C4-2B (cell line): Measurements from ENCODE around the gene SYNDIG1.

Experiments
- ZFX ChIP-seq: fragments of 450-650 bp; IDR thresholded peaks from 2 replicates; pipeline ENCODE4 v1.6.1; 2017
- TF ChIP-seq, protein P1 (sequence below): fragments of 450-650 bp; conservative IDR thresholded peaks from 2 replicates; pipeline ENCODE4 v1.5.1; 2017; ENCODE audit warnings: mild to moderate bottlenecking

DNA sequence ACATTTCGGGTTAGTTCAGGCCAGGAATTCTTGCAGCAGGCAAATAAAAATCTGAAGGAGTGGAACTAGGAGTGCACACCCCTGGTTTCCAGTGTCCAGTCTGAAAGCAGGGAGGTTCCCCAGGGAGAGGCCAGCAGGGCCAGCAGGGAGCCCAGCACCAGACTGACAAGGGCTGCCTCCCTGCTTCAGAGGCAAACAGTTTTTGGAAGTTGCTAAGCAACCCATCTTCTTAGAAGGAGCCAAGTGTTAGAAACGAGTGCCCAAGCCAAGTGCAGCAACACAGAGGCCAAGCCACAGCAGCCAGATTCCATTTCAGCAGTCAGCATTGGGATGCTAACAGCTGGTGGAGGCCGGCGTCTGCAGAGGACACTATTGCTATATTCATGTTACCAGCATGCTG is 179.1 kb downstream of the SYNDIG1 start:
- TF ChIP-seq, protein P1, sequence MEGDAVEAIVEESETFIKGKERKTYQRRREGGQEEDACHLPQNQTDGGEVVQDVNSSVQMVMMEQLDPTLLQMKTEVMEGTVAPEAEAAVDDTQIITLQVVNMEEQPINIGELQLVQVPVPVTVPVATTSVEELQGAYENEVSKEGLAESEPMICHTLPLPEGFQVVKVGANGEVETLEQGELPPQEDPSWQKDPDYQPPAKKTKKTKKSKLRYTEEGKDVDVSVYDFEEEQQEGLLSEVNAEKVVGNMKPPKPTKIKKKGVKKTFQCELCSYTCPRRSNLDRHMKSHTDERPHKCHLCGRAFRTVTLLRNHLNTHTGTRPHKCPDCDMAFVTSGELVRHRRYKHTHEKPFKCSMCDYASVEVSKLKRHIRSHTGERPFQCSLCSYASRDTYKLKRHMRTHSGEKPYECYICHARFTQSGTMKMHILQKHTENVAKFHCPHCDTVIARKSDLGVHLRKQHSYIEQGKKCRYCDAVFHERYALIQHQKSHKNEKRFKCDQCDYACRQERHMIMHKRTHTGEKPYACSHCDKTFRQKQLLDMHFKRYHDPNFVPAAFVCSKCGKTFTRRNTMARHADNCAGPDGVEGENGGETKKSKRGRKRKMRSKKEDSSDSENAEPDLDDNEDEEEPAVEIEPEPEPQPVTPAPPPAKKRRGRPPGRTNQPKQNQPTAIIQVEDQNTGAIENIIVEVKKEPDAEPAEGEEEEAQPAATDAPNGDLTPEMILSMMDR = no peak
- TF ChIP-seq ZFX = no peak
